PFSK-1 (cell line): ENCODE results near the gene TNFRSF4.

Experiments
- POLR2AphosphoS5 ChIP-seq: IDR thresholded peaks from 2 replicates; pipeline ENCODE4 v1.6.1; 2012; ENCODE audit warnings: low read depth, mild to moderate bottlenecking, control low read depth, low read length, moderate library complexity
- SIN3A ChIP-seq: IDR thresholded peaks from 2 replicates; pipeline ENCODE4 v1.6.1; 2012; ENCODE audit warnings: mild to moderate bottlenecking, low read length, moderate library complexity, borderline replicate concordance; ENCODE audit not compliant: insufficient read depth
- TAF1 ChIP-seq: IDR thresholded peaks from 2 replicates; pipeline ENCODE4 v1.6.1; 2012; ENCODE audit warnings: low read length, control low read depth, borderline replicate concordance; ENCODE audit not compliant: insufficient read depth
- TF ChIP-seq, protein P1 (sequence below), 2 experiments: IDR thresholded peaks; 2 replicates each; pipeline versions ENCODE4 v1.6.1 to v1.8.0; 2011 to 2012; ENCODE audit warnings: low read depth in 2 of 2, low read length in 2 of 2, control low read depth in 1 of 2, inconsistent platforms in 1 of 2, mild to moderate bottlenecking in 1 of 2, moderate library complexity in 1 of 2; ENCODE audit not compliant: insufficient read depth in 1 of 2

DNA sequence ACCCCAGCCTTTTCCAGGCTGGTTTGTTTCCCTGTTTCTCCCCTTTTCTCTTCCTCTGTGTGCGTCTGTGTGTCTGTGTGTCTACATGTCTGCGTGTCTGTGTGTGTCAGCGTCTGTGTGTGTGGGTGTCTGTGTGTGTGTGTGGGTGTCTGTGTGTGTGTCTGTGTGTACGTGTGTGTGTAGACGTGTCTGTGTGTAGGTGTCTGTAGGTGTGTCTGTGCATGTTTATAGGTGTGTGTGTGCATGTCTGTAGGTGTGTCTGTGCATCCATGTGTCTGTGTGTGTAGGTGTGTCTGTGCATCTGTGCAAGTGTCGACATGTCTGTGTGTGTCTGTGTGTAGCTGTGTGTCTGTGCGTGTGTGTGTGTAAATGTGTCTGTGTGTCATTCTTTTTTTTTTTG is 37.0 kb downstream of the TNFRSF4 start:
- TF ChIP-seq POLR2AphosphoS5 (no peak), TAF1 (no peak), SIN3A (no peak)
- TF ChIP-seq, protein P1, sequence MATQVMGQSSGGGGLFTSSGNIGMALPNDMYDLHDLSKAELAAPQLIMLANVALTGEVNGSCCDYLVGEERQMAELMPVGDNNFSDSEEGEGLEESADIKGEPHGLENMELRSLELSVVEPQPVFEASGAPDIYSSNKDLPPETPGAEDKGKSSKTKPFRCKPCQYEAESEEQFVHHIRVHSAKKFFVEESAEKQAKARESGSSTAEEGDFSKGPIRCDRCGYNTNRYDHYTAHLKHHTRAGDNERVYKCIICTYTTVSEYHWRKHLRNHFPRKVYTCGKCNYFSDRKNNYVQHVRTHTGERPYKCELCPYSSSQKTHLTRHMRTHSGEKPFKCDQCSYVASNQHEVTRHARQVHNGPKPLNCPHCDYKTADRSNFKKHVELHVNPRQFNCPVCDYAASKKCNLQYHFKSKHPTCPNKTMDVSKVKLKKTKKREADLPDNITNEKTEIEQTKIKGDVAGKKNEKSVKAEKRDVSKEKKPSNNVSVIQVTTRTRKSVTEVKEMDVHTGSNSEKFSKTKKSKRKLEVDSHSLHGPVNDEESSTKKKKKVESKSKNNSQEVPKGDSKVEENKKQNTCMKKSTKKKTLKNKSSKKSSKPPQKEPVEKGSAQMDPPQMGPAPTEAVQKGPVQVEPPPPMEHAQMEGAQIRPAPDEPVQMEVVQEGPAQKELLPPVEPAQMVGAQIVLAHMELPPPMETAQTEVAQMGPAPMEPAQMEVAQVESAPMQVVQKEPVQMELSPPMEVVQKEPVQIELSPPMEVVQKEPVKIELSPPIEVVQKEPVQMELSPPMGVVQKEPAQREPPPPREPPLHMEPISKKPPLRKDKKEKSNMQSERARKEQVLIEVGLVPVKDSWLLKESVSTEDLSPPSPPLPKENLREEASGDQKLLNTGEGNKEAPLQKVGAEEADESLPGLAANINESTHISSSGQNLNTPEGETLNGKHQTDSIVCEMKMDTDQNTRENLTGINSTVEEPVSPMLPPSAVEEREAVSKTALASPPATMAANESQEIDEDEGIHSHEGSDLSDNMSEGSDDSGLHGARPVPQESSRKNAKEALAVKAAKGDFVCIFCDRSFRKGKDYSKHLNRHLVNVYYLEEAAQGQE (IDR thresholded peaks at IDR 0.05; ENCODE audit: insufficient read depth in 1 of 2, low read depth in 2 of 2, low read length in 2 of 2): no peak
